Body of pancreas (tissue), 4 donors: ENCODE measurements around the gene ARNT2.

Source experiments
- POLR2A ChIP-seq, 3 donors: fragments of 450-650 bp; IDR thresholded peaks; one replicate each; pipeline ENCODE4 v1.6.1; 2016; ENCODE audit warnings: antibody characterized with exemption in 3 of 3, mild to moderate bottlenecking in 2 of 3
- TF ChIP-seq, protein P1 (sequence below), 7 experiments: fragments of 450-650 bp in 4 of 7; fragments of 200-600 bp in 3 of 7; sonication (generic) in 3 of 7; IDR thresholded peaks; one replicate each; pipeline ENCODE4 v1.5.1; 2016 to 2019; ENCODE audit warnings: antibody characterized with exemption in 7 of 7

DNA sequence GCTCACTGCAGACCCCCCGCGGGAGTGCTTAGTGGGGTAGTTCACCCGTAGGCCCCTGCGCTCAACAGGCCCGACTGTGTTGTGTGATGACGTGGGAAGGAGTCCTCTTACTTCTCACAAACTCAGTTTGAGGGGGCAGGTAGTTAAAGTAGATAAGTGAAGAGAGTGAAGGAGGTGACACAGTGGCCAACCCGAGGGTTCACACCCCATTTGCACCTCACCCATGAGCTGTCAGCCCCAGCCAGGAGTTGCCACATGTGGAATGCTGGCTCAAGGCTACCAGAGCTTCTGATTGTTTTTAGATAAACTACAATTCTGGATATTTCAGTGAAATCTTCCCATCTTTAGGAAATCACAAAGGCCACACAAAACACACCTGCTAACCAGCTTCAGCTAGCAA lies 226.8 kb downstream of the ARNT2 start:
- TF ChIP-seq, protein P1, sequence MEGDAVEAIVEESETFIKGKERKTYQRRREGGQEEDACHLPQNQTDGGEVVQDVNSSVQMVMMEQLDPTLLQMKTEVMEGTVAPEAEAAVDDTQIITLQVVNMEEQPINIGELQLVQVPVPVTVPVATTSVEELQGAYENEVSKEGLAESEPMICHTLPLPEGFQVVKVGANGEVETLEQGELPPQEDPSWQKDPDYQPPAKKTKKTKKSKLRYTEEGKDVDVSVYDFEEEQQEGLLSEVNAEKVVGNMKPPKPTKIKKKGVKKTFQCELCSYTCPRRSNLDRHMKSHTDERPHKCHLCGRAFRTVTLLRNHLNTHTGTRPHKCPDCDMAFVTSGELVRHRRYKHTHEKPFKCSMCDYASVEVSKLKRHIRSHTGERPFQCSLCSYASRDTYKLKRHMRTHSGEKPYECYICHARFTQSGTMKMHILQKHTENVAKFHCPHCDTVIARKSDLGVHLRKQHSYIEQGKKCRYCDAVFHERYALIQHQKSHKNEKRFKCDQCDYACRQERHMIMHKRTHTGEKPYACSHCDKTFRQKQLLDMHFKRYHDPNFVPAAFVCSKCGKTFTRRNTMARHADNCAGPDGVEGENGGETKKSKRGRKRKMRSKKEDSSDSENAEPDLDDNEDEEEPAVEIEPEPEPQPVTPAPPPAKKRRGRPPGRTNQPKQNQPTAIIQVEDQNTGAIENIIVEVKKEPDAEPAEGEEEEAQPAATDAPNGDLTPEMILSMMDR (IDR thresholded peaks at IDR 0.05), result no peak
- no peak for TF ChIP-seq POLR2A (IDR thresholded peaks at IDR 0.05)
